CD4-positive, alpha-beta T cell treated with Interleukin-10 for 1 hour (primary cell): ENCODE results near the gene ZNF248.
"Not testable (repeated sequence)": the region's sequence is repeated elsewhere in the genome, so short reads cannot be mapped to it uniquely, and the experiment has no call there.

Experiments
- DNase-seq: peaks from one replicate; pipeline ENCODE4 v3.0.0-alpha.2; 2020

ZNF248 gene

GRCh38 chr10:37857287-37858211 lies at the start of gene ZNF248:
TSS of gene ZNF248 (minus strand) at chr10:37857610. CDS start at chr10:37856310, 1,300 bp downstream.
- DNase-seq, result peak; percentile 95

GRCh38 chr10:37906382-37906781 lies 49.0 kb upstream of the ZNF248 start:
- DNase-seq, result no peak

GRCh38 chr10:37896436-37896835 lies 39.0 kb upstream of the ZNF248 start:
- DNase-seq, result no peak

GRCh38 chr10:37895674-37896073 lies 38.3 kb upstream of the ZNF248 start:
- no peak for DNase-seq

- DNase-seq, result no peak
These were observed 28.4 kb upstream of the ZNF248 start for GRCh38 chr10:37885850-37886249.

GRCh38 chr10:37872955-37873354 lies 15.5 kb upstream of the ZNF248 start:
- DNase-seq, result no peak

- DNase-seq, result no peak
These were observed 14.9 kb upstream of the ZNF248 start for GRCh38 chr10:37872283-37872682.

- no peak for DNase-seq
These were observed 14.3 kb upstream of the ZNF248 start for GRCh38 chr10:37871568-37872251.

- DNase-seq, result no peak
These were observed 13.7 kb upstream of the ZNF248 start for GRCh38 chr10:37871143-37871542.

GRCh38 chr10:37868796-37869195 lies 11.4 kb upstream of the ZNF248 start:
- DNase-seq, result no peak

GRCh38 chr10:37865957-37866803 lies 8.8 kb upstream of the ZNF248 start:
- no peak for DNase-seq

- DNase-seq, result no peak
These were observed 7.9 kb upstream of the ZNF248 start for GRCh38 chr10:37865264-37865663.

- peak; percentile 10 for DNase-seq
These were observed 3.2 kb upstream of the ZNF248 start for GRCh38 chr10:37860494-37861190.

- DNase-seq, result not testable (repeated sequence)
These were observed 1.9 kb upstream of the ZNF248 start for GRCh38 chr10:37859270-37859669.

GRCh38 chr10:37856881-37857286 lies 526 bp downstream of the ZNF248 start:
- peak; percentile 35 for DNase-seq

- no peak for DNase-seq
These were observed 1.8 kb downstream of the ZNF248 start for GRCh38 chr10:37855636-37856035.

GRCh38 chr10:37854626-37855025 lies 2.8 kb downstream of the ZNF248 start:
- no peak for DNase-seq

GRCh38 chr10:37844644-37845043 lies 12.8 kb downstream of the ZNF248 start:
- no peak for DNase-seq

- DNase-seq, result no peak
These were observed 18.2 kb downstream of the ZNF248 start for GRCh38 chr10:37839243-37839642.

- DNase-seq, result no peak
These were observed 25.7 kb downstream of the ZNF248 start for GRCh38 chr10:37831495-37832333.

GRCh38 chr10:37826806-37827205 lies 30.6 kb downstream of the ZNF248 start:
- DNase-seq, result no peak

- DNase-seq, result no peak
These were observed 36.2 kb downstream of the ZNF248 start for GRCh38 chr10:37821237-37821636.
